GM12878 (cell line): ENCODE data around the gene ZNF827. TPM values are rescaled to one million over a fixed set of nuclear protein-coding genes. Genes with fewer than 3 reads are reported as not detected.

Experiments
- ATAC-seq: fragments of 200-7000 bp; cut with Tn5 transposase; 3 replicates; pipeline ENCODE4 v1.9.1; 2020; ENCODE audit warnings: mild to moderate bottlenecking, moderate library complexity
- BruUV-seq: library from RNA; stranded (reverse); fragments of 400-500 nt; replicated peaks from 2 replicates; lab custom pipeline; 2021; lab: Mats Ljungman, UMichigan
- CTCF ChIA-PET: fragments of 300-600 bp; sonication (Branson Sonifier 250); formaldehyde crosslinking; extraction: SDS; loops from one replicate; lab custom pipeline; 2021; ENCODE audit warnings: inconsistent platforms; lab: Yijun Ruan, JAX
- POLR2A ChIA-PET: fragments of 350-600 bp; formaldehyde crosslinking; extraction: SDS; loops from one replicate; lab custom pipeline; 2021; ENCODE audit warnings: inconsistent platforms; lab: Charles Lee
- RAD21 ChIA-PET: fragments of 300-600 bp; sonication (Branson Sonifier 250); formaldehyde crosslinking; loops from one replicate; lab custom pipeline; 2023; ENCODE audit warnings: antibody characterized with exemption; ENCODE audit not compliant: unreplicated experiment; lab: Charles Lee
- SMC1A ChIA-PET: fragments of 300-600 bp; sonication (Branson Sonifier 250); formaldehyde crosslinking; loops from one replicate; lab custom pipeline; 2023; ENCODE audit not compliant: unreplicated experiment, uncharacterized antibody; lab: Charles Lee
- DNase-seq: peaks from one replicate; pipeline ENCODE4 v3.0.0-alpha.2; 2011; ENCODE audit warnings: low read depth, low spot score
- FAIRE-seq: peaks from 3 replicates; lab custom pipeline; 2011; peaks lifted over from hg19 to GRCh38; lab: Jason Lieb, UNC
- H2AFZ ChIP-seq: 2 replicates; pipeline ENCODE4 v1.6.0; 2011; ENCODE audit warnings: low read depth, low read length, control low read depth; ENCODE audit not compliant: control insufficient read depth
- H3K27ac ChIP-seq: 2 replicates; pipeline ENCODE4 v1.5.1; 2011; ENCODE audit warnings: control low read depth; ENCODE audit not compliant: control insufficient read depth, insufficient read depth
- H3K27me3 ChIP-seq, 2 experiments: replicated peaks in 1 of 2; 2 replicates each; pipeline versions ENCODE4 v1.6.0 to v1.6.1; 2011; ENCODE audit warnings: low read length in 1 of 2; ENCODE audit not compliant: control insufficient read depth in 2 of 2, insufficient read depth in 2 of 2
- H3K36me3 ChIP-seq, 2 experiments: 2 replicates each; pipeline ENCODE4 v1.5.1; 2011; ENCODE audit warnings: low read length in 1 of 2; ENCODE audit not compliant: control insufficient read depth in 2 of 2, insufficient read depth in 2 of 2
- H3K4me1 ChIP-seq: 2 replicates; pipeline ENCODE4 v1.6.1; 2011; ENCODE audit warnings: mild to moderate bottlenecking, low read length, moderate library complexity, mixed read lengths; ENCODE audit not compliant: control insufficient read depth, insufficient read depth
- H3K4me2 ChIP-seq: 2 replicates; pipeline ENCODE4 v1.6.0; 2011; ENCODE audit warnings: control low read depth; ENCODE audit not compliant: control insufficient read depth, insufficient read depth
- H3K4me3 ChIP-seq: fragments of 200-600 bp; sonication (generic); 2 replicates; pipeline ENCODE4 v1.5.1; 2016
- H3K79me2 ChIP-seq: 2 replicates; pipeline ENCODE4 v1.6.0; 2011; ENCODE audit warnings: low read length; ENCODE audit not compliant: control insufficient read depth, insufficient read depth
- H3K9ac ChIP-seq: 2 replicates; pipeline ENCODE4 v1.8.0; 2011; ENCODE audit warnings: low read length, control low read depth, mixed read lengths; ENCODE audit not compliant: control insufficient read depth, insufficient read depth
- H3K9me3 ChIP-seq: replicated peaks from 3 replicates; pipeline ENCODE4 v1.5.1; 2011; ENCODE audit warnings: mild to moderate bottlenecking, low read length; ENCODE audit not compliant: control insufficient read depth, insufficient read depth
- H4K20me1 ChIP-seq: 2 replicates; pipeline ENCODE4 v1.6.0; 2011; ENCODE audit not compliant: control insufficient read depth, insufficient read depth
- BCL3 ChIP-seq: IDR thresholded peaks from 2 replicates; pipeline ENCODE4 v1.6.1; 2011; ENCODE audit warnings: borderline replicate concordance, low read depth, mild to moderate bottlenecking, moderate library complexity, low read length; ENCODE audit not compliant: insufficient read depth, poor library complexity, severe bottlenecking
- BMI1 ChIP-seq: fragments of 450-650 bp; IDR thresholded peaks from 2 replicates; pipeline ENCODE4 v1.6.1; 2016; ENCODE audit warnings: mild to moderate bottlenecking, moderate library complexity, borderline replicate concordance
- CEBPZ ChIP-seq: fragments of 150-350 bp; IDR thresholded peaks from 2 replicates; pipeline ENCODE4 v1.6.1; 2016; ENCODE audit warnings: low read depth, low read length
- CTCF ChIP-seq, 3 experiments: IDR thresholded peaks in 2 of 3; conservative IDR thresholded peaks in 1 of 3; 2 replicates each; pipeline ENCODE4 v1.5.1; 2011; ENCODE audit warnings: low read depth in 3 of 3, low read length in 3 of 3, mild to moderate bottlenecking in 3 of 3, control low read depth in 2 of 3, moderate library complexity in 2 of 3, inconsistent platforms in 1 of 3, mixed read lengths in 1 of 3; ENCODE audit not compliant: control insufficient read depth in 2 of 3, insufficient read depth in 1 of 3; ENCODE audit errors: extremely low read depth in 1 of 3
- IRF4 ChIP-seq: IDR thresholded peaks from 2 replicates; pipeline ENCODE4 v1.6.1; 2011; ENCODE audit warnings: low read depth, low read length
- MLLT1 ChIP-seq: fragments of 450-650 bp; IDR thresholded peaks from 2 replicates; pipeline ENCODE4 v1.6.1; 2016; ENCODE audit warnings: mild to moderate bottlenecking
- NFYA ChIP-seq: IDR thresholded peaks from 2 replicates; pipeline ENCODE4 v1.6.1; 2011; ENCODE audit warnings: low read depth, mild to moderate bottlenecking, low read length, improper control_type of control experiment, borderline replicate concordance
- NR2F1 ChIP-seq: fragments of 450-650 bp; conservative IDR thresholded peaks from 2 replicates; pipeline ENCODE4 v1.6.1; 2017; ENCODE audit warnings: mild to moderate bottlenecking
- POLR2A ChIP-seq: IDR thresholded peaks from 2 replicates; pipeline ENCODE4 v1.6.1; 2011; ENCODE audit warnings: low read depth, mild to moderate bottlenecking, low read length
- POU2F2 ChIP-seq: IDR thresholded peaks from 3 replicates; pipeline ENCODE4 v1.6.1; 2011; ENCODE audit warnings: low read depth, mild to moderate bottlenecking, low read length, borderline replicate concordance
- RFX5 ChIP-seq: IDR thresholded peaks from 2 replicates; pipeline ENCODE4 v1.6.1; 2011; ENCODE audit warnings: low read depth, low read length, improper control_type of control experiment
- SUPT20H ChIP-seq: IDR thresholded peaks from 2 replicates; pipeline ENCODE4 v1.6.1; 2011; ENCODE audit warnings: low read depth, mild to moderate bottlenecking, low read length, moderate library complexity, borderline replicate concordance; ENCODE audit not compliant: control insufficient read depth
- WGBS: methylation state at CpG from one replicate; pipeline ENCODE4 v1.1.6; 2016; ENCODE audit warnings: low lambda C conversion rate; ENCODE audit not compliant: insufficient replicate concordance, insufficient coverage; ENCODE audit errors: missing lambda C conversion rate; 5-methylcytosine and 5-hydroxymethylcytosine counted together
- in situ Hi-C: fragments of 300-500 bp; cut with MboI; formaldehyde crosslinking; loops from 9 replicates; pipeline ENCODE4 v1.14.3; 2018; ENCODE audit warnings: mixed read lengths
- intact Hi-C: fragments of 100-400 bp; cut with micrococcal nuclease; formaldehyde crosslinking; loops from one replicate; pipeline ENCODE4 v1.14.2; 2022; ENCODE audit not compliant: unreplicated experiment
- polyA plus RNA-seq, 11 experiments: library from polyadenylated mRNA; depleted of rRNA in 4 of 11; unstranded in 6 of 11; stranded (reverse) in 5 of 11; fragments of >200 nt; fragmentation: Nextera tagmentation in 4 of 11; fragmentation: Illumina TruSeq in 1 of 11; extraction: Ambion mirVana in 4 of 11; extraction: Trizol in 1 of 11; gene quantifications; 1 replicate in 1 of 11; 2 replicates in 10 of 11; pipeline versions ENCODE4 v1.2.1 to v1.2.3, GENCODE V29; 2011 to 2016; ENCODE audit warnings: inconsistent platforms in 2 of 11, missing spikeins in 2 of 11, low read depth in 1 of 11
- total RNA-seq, 4 experiments: library from RNA; depleted of rRNA in 3 of 4; stranded (reverse); fragments of >200 nt in 3 of 4; fragmentation: Illumina TruSeq in 1 of 4; extraction: Trizol in 1 of 4; gene quantifications; 2 replicates each; pipeline versions ENCODE4 v1.2.1 to v1.2.3, GENCODE V29; 2013 to 2021

Gene ZNF827
- total and polyA plus RNA-seq, 10 of the 15 experiments (the other 5 are each of a cell fraction or from before 2014, with no cell fraction given): 3.8 to 31.5 (median 13.6) TPM

DNA sequence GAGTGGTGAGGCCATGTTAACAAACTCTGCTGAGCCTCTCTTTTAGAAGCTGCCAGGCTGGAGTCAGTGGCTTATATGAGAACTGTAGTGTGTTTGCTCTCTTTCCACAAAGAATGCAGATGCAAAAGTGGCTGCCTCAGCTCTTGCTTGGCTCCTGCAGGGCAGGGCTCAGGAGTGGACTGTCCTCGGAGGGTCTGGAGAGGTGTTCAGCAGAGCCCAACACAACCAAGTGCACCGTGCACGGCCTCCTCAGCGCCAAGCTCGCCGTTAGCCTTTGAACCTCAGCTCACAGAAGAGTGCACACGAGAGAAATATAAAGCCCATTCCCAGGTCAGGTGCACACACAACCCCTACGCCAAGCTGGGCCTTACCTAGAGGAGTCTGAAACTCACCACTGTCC, 175.9 kb downstream of the ZNF827 start (continued):
- TF ChIP-seq CTCF (IDR thresholded peaks at IDR 0.05 in 2 of 3, conservative IDR thresholded peaks at IDR 0.05 in 1 of 3; ENCODE audit: control insufficient read depth in 2 of 3, extremely low read depth in 1 of 3, insufficient read depth in 1 of 3, low read depth in 3 of 3, low read length in 3 of 3) (no peak), BMI1 (no peak), POLR2A (no peak), NFYA (no peak), BCL3 (no peak), NR2F1 (no peak)

DNA sequence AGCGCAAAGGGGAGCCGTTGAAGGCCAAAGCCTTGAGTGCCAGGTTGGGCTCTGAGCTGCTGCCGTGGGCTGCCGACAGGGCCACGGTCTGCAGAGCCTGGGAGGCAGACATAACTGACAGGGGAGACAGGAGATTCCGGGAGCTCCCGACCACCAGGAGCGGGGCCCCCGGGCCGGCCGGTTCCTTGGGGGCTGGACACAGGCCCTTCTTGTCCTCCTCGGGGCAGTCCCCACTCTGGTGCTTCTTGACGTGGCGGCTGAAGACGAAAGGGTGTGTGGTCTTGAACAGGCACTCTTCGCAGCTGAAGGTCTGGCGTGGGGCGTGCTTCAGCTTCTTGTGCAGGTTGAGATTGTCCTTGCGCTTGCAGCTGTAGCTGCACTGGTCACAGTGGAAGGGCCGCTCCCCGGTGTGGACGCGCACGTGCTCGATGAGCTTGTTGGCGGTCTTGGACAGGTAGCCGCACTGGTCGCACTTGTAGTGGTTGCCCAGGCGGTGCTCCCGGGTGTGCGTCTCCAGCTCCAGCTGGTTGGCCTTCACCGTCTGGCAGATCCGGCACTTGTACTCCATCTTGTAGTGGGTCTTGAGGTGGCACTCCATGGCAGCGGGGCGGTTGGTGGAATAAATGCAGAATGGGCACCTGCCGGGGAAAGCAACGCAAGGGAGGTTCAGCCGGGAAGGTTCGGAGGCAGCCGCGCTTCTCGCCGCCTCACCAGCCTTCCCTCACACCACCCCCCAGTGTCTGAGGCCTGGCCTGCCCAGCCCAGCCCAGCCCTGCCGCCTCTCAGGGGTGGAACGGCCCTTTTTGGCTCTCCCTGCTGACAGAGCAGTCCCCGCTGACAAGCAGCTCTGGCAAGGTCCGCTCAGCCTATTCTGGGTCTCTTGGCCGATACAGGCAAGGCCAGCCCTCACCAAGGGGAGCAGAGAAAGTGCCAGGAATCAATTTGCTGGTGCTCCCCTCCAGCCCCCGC, 177.4 kb downstream of the ZNF827 start:
- CTCF ChIA-PET: no interaction called here
- no peak for TF ChIP-seq IRF4
- TF ChIP-seq RFX5: no peak
- no peak for TF ChIP-seq MLLT1
- TF ChIP-seq POU2F2: no peak
- no peak for TF ChIP-seq SUPT20H
- TF ChIP-seq NR2F1: no peak
- TF ChIP-seq CEBPZ: no peak

More for the DNA sequence above, 177.4 kb downstream of the ZNF827 start:
- WGBS: 98% methylated on average over 40 of the region's 49 CpGs
- POLR2A ChIA-PET: no interaction called here
- no peak overlapping the region for H2AFZ ChIP-seq
- no peaks in the 10 kb centered on the region for H4K20me1 ChIP-seq
- BruUV-seq: no TSS peak
- H3K27me3 ChIP-seq: no peaks in the 10 kb centered on the region
- no peak overlapping the region for H3K4me3 ChIP-seq
- no peak overlapping the region for H3K9ac ChIP-seq
- FAIRE-seq (no peak), ATAC-seq (no peak), DNase-seq (no peak)
- RAD21 ChIA-PET: no interaction called here
- no peaks in the 10 kb centered on the region for H3K9me3 ChIP-seq
- H3K79me2 ChIP-seq: no peaks in the 10 kb centered on the region
- no peak overlapping the region for H3K27ac ChIP-seq
- in situ Hi-C loops (no loop called here), intact Hi-C loops (no loop called here)
- no peaks in the 10 kb centered on the region for H3K4me1 ChIP-seq
- peaks cover 22 to 34% of the 10 kb centered on the region in 2 experiments for H3K36me3 ChIP-seq
- SMC1A ChIA-PET: no interaction called here
- no peak overlapping the region for H3K4me2 ChIP-seq
